ENCODE measurements around the gene CAMKK2.
"Not testable (repeated sequence)": the region's sequence is repeated elsewhere in the genome, so short reads cannot be mapped to it uniquely, and the experiment has no call there.

Gene CAMKK2

GRCh38 chr12:121246893-121247557 is 49.5 kb downstream of the CAMKK2 start:
- DNase-seq (ENCODE audit: low read depth in 2 of 2): no peak

- no peak for DNase-seq (ENCODE audit: low read depth in 2 of 2)
These were observed 50.6 kb downstream of the CAMKK2 start for GRCh38 chr12:121245951-121246350.

GRCh38 chr12:121245031-121245430 is 51.5 kb downstream of the CAMKK2 start:
- no peak for DNase-seq (ENCODE audit: low read depth in 2 of 2)

GRCh38 chr12:121241156-121241970 is 55.1 kb downstream of the CAMKK2 start:
- no peak for DNase-seq (ENCODE audit: low read depth in 2 of 2)

GRCh38 chr12:121240484-121241101 is 55.9 kb downstream of the CAMKK2 start:
- peak; percentile 71 to 73 for DNase-seq (ENCODE audit: low read depth in 2 of 2)

- DNase-seq (ENCODE audit: low read depth in 2 of 2): no peak
These were observed 56.5 kb downstream of the CAMKK2 start for GRCh38 chr12:121240062-121240420.

- DNase-seq (ENCODE audit: low read depth in 2 of 2): no peak
These were observed 57.0 kb downstream of the CAMKK2 start for GRCh38 chr12:121239351-121240061.

DNA sequence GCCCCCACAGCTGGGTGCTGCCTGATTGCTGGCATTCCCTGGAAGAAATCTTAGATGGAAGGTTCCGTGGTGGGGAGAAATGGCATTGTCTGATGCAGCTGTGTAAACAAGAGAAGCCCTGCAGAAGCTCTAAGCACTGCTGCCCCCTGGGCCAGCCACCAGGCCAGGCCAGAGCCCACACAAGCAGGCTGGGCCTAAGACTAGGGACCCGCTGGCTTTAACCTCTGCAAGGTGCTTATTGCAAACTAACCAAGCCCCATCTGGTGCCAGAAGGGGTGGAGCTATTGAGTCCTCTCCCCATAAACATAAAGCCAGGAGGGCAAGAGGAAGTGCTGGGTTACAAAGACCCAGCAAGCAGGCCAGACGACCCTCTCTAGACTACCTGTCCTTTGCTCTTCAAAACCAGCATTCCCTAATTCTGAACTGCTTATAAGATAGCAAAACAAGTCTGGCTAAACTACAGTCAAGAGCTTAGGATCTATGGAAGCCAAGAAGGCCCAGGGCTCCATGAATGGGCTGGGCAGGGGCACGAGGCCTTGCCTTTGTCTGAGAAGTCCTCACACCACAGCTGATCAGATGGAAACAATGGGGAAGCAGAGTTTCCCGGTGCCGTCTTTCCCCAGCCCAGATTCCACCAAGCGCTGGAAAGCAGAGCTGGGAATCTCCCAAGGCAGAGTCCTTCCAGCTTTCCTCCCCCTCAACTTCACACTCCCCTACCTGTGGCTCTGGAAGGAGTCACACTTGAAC is 57.7 kb downstream of the CAMKK2 start:
- no peak for DNase-seq (ENCODE audit: low read depth in 2 of 2)

DNA sequence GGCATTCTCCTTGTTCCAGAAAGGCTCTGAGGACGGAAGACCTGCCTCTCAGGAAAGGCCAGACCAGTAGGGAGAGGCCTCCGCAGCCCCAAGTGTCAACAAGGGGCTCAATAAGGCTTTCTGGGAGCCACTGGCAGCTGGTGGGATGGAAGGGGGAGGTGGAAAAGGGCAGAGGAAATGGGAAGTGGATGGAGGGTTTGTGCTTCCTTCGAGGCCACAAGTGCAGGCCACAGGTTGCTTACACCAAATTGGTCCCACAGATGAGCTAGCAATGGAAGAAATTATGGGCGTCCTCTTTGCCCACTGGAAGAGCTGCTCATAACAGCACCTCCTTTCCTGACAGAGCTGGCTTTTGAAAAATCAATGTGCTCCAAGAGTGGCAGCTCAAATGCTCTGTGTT is 58.4 kb downstream of the CAMKK2 start:
- no peak for DNase-seq (ENCODE audit: low read depth in 2 of 2)

GRCh38 chr12:121237415-121237814 is 59.1 kb downstream of the CAMKK2 start:
- DNase-seq (ENCODE audit: low read depth in 2 of 2): no peak

- DNase-seq (ENCODE audit: low read depth in 2 of 2): no peak
These were observed 59.7 kb downstream of the CAMKK2 start for GRCh38 chr12:121236776-121237175.

- DNase-seq (ENCODE audit: low read depth in 2 of 2): no peak
These were observed 62.9 kb downstream of the CAMKK2 start for GRCh38 chr12:121233628-121234020.

GRCh38 chr12:121232977-121233627 is 63.4 kb downstream of the CAMKK2 start:
- DNase-seq (ENCODE audit: low read depth in 2 of 2): no peak

DNA sequence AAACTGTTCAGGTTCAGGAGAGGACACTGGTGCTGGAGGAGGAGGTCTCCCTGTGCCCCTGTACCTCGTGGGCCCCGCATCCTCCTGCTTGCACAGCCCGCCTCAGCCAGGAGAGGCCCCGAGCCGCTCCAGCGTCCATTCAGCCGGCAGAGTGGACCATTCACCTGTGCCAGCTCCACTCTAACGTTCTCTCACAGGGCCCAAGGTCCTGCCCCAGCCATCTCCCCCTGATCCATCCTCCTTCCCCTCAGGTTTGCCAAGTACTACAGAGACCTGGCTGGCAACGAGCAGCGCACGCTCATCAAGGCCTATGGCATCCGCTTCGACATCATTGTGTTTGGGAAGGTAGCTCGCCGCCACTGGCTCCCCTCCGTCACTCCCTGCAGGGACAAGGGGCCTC is 64.3 kb downstream of the CAMKK2 start:
- no peak for DNase-seq (ENCODE audit: low read depth in 2 of 2)

DNA sequence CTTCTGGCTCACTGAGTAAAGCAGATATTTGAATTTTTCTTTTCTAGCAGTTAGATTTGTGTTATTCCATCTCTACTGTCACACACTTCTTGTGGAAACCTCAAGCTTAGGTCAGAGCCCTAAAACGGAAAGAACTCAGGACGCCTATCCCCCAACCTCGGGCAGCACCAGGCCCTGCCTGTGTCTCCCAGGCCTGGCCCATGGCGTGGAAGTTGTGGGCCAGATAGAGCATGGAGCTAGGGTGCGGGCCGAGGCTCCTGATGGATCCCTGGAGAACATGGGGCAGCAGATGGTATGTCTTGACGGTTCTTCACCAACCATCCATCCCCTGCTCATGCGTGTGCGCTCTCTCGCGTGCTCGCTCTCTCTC is 66.0 kb downstream of the CAMKK2 start:
- no peak for DNase-seq (ENCODE audit: low read depth in 2 of 2)

DNA sequence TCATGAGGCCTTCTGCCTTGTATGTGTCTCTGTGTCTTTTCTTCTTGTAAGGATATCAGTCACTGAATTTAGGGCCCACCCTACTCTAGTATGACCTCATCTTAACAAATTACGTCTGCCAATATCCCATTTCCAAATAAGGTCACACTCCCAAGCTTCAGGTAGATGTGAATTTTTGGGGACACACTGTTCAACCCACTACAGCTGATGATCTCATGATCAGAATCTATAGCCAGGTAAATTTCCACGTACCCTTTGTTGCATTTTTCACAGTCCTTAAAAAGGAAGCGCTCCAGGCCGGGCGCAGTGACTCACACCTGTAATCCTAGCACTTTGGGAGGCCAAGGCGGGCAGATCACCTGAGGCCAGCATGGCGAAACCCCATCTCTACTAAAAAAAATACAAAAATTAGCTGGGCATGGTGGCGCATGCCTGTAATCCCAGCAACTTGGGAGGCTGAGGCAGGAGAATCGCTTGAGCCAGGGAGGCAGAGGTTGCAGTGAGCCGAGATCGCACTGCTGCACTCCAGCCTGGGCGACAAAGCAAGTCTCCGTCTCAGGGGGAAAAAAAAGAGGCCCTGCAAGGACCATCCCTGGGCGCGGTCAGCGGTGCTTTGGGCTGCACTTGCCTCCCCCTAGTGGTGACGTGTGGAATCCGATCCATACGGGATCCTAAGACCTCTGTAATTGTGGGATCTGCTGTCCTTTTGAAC is 66.5 kb downstream of the CAMKK2 start:
- peak; percentile 44 to 45 for DNase-seq (ENCODE audit: low read depth in 2 of 2)

DNA sequence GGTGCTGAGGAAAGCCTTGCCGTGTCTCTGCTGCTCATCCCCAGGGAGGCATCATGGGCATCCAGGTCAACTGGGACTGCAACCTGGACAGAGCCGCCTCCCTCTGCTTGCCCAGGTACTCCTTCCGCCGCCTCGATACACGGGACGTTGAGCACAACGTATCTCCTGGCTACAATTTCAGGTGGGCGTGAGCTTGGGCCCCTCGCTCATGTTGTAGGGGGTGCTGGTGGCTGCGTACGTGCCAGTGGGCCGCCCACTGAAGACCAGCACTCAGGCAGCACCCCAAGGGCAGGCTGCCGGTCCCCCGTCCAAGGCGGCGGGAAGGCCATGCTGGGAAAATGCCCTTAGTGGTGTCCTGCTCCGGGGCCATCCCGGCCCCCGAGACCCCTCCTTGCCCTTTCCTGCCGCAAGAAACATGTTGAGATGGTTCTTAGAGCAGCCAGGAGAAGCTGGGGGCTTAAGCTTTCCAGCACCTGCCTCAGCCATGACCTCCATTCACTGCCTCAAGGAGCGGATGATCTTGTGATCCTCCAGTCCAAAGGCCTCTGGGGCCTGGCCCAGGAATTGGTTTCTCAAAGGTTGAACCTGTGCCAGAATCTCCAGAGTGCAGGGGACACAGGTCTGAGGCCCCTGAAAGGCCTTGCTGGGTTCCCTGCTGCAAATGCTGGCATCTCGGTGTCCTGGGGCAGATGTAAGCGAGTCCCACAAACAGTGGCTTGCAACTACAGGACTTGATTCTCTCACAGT is 67.4 kb downstream of the CAMKK2 start:
- DNase-seq (ENCODE audit: low read depth in 2 of 2): no peak

DNA sequence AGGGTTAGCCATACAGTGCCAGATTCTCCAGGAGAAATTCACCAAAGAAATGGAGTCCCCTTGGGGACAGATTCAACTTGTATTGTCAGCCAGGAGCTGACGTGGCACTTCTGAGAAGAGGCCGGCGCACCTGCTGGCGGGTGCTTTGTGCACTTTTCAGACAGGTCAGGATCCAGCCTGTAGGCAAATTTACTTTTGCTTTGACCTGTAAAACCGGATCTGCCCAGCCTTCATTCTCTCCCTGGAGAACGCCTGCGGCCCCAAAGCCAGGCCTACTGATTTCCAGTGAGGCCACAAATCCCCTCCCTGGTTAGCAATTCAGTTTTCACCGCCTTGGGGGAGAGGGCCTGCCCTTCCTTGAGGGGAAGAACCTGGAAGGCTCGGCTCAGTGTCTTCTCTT is 69.2 kb downstream of the CAMKK2 start:
- DNase-seq (ENCODE audit: low read depth in 2 of 2): no peak

DNA sequence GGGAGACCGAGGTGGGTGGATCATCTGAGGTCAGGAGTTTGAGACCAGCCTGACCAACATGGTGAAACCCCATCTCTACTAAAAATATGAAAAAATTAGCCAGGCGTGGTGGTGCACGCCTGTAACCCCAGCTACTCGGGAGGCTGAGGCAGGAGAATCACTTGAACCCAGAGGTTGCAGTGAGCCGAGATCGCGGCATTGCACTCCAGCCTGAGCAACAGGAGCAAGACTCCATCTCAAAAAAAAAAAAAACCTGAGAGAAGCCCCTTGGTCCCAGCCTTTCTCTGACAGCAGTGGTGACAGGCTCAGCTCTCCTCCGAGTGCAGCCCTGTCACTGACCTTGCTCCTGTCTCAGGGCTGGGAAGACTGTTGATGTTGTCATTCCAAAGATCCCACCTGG is 69.6 kb downstream of the CAMKK2 start:
- not testable (repeated sequence) for DNase-seq (ENCODE audit: low read depth in 2 of 2)

GRCh38 chr12:121226399-121226798 is 70.1 kb downstream of the CAMKK2 start:
- no peak for DNase-seq (ENCODE audit: low read depth in 2 of 2)
